Left lobe of liver (tissue), 2 donors: ENCODE measurements around the gene CEMIP. TPM values are rescaled to one million over a fixed set of nuclear protein-coding genes. Genes with fewer than 3 reads are reported as not detected.

Experiments used
- ATAC-seq: fragments of 200-7000 bp; cut with Tn5 transposase; one replicate; pipeline ENCODE4 v1.9.1; 2020; ENCODE audit warnings: mild to moderate bottlenecking, moderate library complexity
- DNase-seq: peaks from one replicate; pipeline ENCODE4 v3.0.0-alpha.2; 2020; ENCODE audit warnings: low spot score
- total RNA-seq: library from RNA; stranded (reverse); gene quantifications from one replicate; pipeline ENCODE4 v1.2.1, GENCODE V29; 2021
- donor health status: DM: no; HTN: no; CAD: no; lungs with moderate emphysema.
- donor health status: DM: no; HTN: yes; CAD: no.

CEMIP gene
- total RNA-seq, 1 donor from 2014 or later: 0.50 TPM

- ATAC-seq: no peak
- DNase-seq: no peak
These were observed 38.7 kb downstream of the CEMIP start for GRCh38 chr15:80817901-80818300.

GRCh38 chr15:80819001-80819400 is 39.8 kb downstream of the CEMIP start:
- no peak for DNase-seq
- no peak for ATAC-seq

GRCh38 chr15:80820092-80820491 is 40.9 kb downstream of the CEMIP start:
- ATAC-seq (no peak), DNase-seq (no peak)

GRCh38 chr15:80822256-80822655 is 43.1 kb downstream of the CEMIP start:
- no peak for DNase-seq
- no peak for ATAC-seq

- no peak for ATAC-seq
- DNase-seq: no peak
These were observed 43.5 kb downstream of the CEMIP start for GRCh38 chr15:80822676-80823075.

- ATAC-seq: no peak
- DNase-seq: no peak
These were observed 44.0 kb downstream of the CEMIP start for GRCh38 chr15:80823120-80823519.

GRCh38 chr15:80823995-80824394 is 44.8 kb downstream of the CEMIP start:
- ATAC-seq (no peak), DNase-seq (no peak)

GRCh38 chr15:80825361-80826030 is 46.3 kb downstream of the CEMIP start:
- ATAC-seq (no peak), DNase-seq (no peak)

- DNase-seq (no peak), ATAC-seq (no peak)
These were observed 49.6 kb downstream of the CEMIP start for GRCh38 chr15:80828796-80829195.

- ATAC-seq: no peak
- no peak for DNase-seq
These were observed 51.5 kb downstream of the CEMIP start for GRCh38 chr15:80830677-80831076.

GRCh38 chr15:80831192-80831591 is 52.0 kb downstream of the CEMIP start:
- no peak for DNase-seq
- ATAC-seq: no peak

GRCh38 chr15:80831606-80832224 is 52.5 kb downstream of the CEMIP start:
- DNase-seq: no peak
- no peak for ATAC-seq

- ATAC-seq: no peak
- DNase-seq: no peak
These were observed 53.5 kb downstream of the CEMIP start for GRCh38 chr15:80832686-80833085.

GRCh38 chr15:80834402-80834801 is 55.2 kb downstream of the CEMIP start:
- DNase-seq (no peak), ATAC-seq (no peak)

- DNase-seq: no peak
- no peak for ATAC-seq
These were observed 55.7 kb downstream of the CEMIP start for GRCh38 chr15:80834906-80835305.

- no peak for DNase-seq
- no peak for ATAC-seq
These were observed 56.2 kb downstream of the CEMIP start for GRCh38 chr15:80835336-80835735.

- no peak for DNase-seq
- no peak for ATAC-seq
These were observed 57.1 kb downstream of the CEMIP start for GRCh38 chr15:80836223-80836622.

- DNase-seq: no peak
- no peak for ATAC-seq
These were observed 57.8 kb downstream of the CEMIP start for GRCh38 chr15:80837006-80837405.

- ATAC-seq (no peak), DNase-seq (no peak)
These were observed 58.8 kb downstream of the CEMIP start for GRCh38 chr15:80838012-80838411.

- DNase-seq (no peak), ATAC-seq (no peak)
These were observed 59.5 kb downstream of the CEMIP start for GRCh38 chr15:80838666-80839065.

- ATAC-seq (no peak), DNase-seq (no peak)
These were observed 60.6 kb downstream of the CEMIP start for GRCh38 chr15:80839764-80840130.

GRCh38 chr15:80840182-80841130 is 61.3 kb downstream of the CEMIP start:
- ATAC-seq (no peak), DNase-seq (no peak)
